ENCODE data around the gene KLHDC10. TPM values are rescaled to one million over a fixed set of nuclear protein-coding genes. Genes with fewer than 3 reads are reported as not detected.
A peak's percentile ranks its signal among the peaks of the same experiment; 100 is the strongest.
"Not testable (repeated sequence)": the region's sequence is repeated elsewhere in the genome, so short reads cannot be mapped to it uniquely, and the experiment has no call there.

The KLHDC10 gene
- total RNA-seq, 1 experiment from 2014 or later, result 14.4 TPM

DNA sequence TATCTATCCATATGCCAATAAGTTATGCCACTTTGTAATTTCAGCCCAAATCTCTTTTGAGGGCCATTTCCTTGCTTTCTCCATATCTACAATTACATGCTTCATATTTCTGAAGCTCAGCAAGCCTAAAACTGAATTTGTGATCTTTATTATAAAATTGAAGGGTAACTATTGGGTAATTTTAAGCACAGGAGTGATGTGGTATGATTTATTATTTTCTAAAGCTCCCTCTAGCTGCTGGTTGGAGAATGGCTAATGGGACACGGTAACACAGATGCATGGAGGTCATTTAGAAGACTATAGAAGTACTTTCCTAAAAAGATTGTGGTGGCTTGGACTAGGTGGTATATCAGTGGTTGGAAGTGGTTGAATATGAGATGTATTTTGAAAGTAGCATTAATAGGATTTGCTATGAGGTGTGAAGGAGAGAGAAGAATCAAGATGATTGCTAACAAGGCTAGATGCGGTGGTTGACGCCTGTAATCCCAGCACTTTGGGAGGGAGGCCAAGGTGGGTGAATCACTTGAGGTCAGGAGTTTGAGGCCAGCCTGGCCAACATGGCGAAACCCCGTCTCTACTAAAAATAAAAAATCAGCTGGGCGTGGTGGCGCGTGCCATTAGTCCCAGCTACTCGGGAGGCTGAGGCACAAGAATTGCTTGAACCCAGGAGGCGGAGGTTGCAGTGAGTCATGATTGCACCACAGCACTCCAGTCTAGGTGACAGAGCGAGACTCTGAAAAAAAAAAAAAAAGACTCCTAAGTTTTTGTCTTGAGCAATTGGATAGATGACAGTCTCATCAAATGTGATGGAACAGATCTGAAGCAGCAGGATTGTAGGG is 13.9 kb downstream of the KLHDC10 start:
- CTCF ChIA-PET, result interaction anchor here (0.6 to 3.7 kb wide), 21 partner anchors 9 to 648 kb away, joined by 3 to 27 read pairs (median 4); partner anchors contain the start of gene KLHDC10
- Mint-ChIP-seq H3K27ac (no peak overlapping the region), H3K9me3 (no peaks in the 10 kb centered on the region), H3K36me3 (no peaks in the 10 kb centered on the region), H3K4me3 (no peak overlapping the region), H3K27me3 (ENCODE audit: low read depth) (no peaks in the 10 kb centered on the region), H3K4me1 (no peaks in the 10 kb centered on the region)
- DNase-seq (ENCODE audit: low spot score), result no peak
- POLR2A ChIA-PET, result interaction anchor here (0.7 kb wide), 1 partner anchor 358 kb away, joined by 5 read pairs; no protein-coding TSS in a partner anchor
- peak; percentile 48; the same call in 1 of the 2 replicates for ATAC-seq
- TF ChIP-seq, protein P1, sequence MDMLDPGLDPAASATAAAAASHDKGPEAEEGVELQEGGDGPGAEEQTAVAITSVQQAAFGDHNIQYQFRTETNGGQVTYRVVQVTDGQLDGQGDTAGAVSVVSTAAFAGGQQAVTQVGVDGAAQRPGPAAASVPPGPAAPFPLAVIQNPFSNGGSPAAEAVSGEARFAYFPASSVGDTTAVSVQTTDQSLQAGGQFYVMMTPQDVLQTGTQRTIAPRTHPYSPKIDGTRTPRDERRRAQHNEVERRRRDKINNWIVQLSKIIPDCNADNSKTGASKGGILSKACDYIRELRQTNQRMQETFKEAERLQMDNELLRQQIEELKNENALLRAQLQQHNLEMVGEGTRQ (CRISPR knock-in tag; IDR thresholded peaks at IDR 0.05), result no peak
- TF ChIP-seq FOXJ3 (CRISPR knock-in tag; IDR thresholded peaks at IDR 0.05; ENCODE audit: borderline replicate concordance), result no peak
- TF ChIP-seq SOX15 (CRISPR knock-in tag; IDR thresholded peaks at IDR 0.05), result no peak
- TF ChIP-seq GRHL2 (CRISPR knock-in tag; IDR thresholded peaks at IDR 0.05; ENCODE audit: insufficient replicate concordance, severe bottlenecking), result no peak
- TF ChIP-seq, protein P2, sequence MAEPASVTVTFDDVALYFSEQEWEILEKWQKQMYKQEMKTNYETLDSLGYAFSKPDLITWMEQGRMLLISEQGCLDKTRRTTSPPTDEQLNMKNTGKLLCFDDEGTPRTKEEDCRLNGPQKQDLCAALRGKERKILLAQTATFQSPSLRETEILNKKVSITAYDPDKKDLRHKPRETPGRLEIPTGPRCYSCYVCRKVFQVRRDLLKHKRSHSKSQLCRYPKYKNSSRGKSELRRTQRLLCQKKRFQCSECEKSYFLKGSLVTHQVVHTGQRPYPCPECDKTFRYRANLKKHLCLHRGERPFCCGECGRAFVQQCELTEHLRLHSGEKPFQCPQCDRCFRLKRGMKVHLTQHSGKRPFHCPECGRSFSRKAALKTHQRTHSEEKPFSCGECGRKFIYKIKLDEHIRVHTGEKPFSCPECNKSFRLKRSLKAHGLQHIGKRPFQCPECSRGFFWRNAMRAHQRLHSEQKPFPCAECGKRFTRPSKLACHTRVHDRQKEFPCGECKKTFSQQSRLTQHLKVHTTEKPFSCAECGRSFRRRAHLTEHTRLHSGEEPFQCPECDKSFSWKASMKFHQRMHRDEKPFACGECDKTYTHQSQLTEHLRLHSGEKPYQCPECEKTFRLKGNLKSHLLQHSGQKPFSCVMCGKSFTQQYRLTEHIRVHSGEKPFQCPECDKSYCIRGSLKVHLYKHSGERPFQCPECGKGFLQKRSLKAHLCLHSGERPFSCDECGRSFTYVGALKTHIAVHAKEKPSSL (CRISPR knock-in tag; conservative IDR thresholded peaks at IDR 0.05), result no peak
- TF ChIP-seq NR2C2 (CRISPR knock-in tag; IDR thresholded peaks at IDR 0.05), result no peak
- TF ChIP-seq, protein P3, sequence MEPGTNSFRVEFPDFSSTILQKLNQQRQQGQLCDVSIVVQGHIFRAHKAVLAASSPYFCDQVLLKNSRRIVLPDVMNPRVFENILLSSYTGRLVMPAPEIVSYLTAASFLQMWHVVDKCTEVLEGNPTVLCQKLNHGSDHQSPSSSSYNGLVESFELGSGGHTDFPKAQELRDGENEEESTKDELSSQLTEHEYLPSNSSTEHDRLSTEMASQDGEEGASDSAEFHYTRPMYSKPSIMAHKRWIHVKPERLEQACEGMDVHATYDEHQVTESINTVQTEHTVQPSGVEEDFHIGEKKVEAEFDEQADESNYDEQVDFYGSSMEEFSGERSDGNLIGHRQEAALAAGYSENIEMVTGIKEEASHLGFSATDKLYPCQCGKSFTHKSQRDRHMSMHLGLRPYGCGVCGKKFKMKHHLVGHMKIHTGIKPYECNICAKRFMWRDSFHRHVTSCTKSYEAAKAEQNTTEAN (CRISPR knock-in tag; IDR thresholded peaks at IDR 0.05), result no peak
- TF ChIP-seq, protein P4, sequence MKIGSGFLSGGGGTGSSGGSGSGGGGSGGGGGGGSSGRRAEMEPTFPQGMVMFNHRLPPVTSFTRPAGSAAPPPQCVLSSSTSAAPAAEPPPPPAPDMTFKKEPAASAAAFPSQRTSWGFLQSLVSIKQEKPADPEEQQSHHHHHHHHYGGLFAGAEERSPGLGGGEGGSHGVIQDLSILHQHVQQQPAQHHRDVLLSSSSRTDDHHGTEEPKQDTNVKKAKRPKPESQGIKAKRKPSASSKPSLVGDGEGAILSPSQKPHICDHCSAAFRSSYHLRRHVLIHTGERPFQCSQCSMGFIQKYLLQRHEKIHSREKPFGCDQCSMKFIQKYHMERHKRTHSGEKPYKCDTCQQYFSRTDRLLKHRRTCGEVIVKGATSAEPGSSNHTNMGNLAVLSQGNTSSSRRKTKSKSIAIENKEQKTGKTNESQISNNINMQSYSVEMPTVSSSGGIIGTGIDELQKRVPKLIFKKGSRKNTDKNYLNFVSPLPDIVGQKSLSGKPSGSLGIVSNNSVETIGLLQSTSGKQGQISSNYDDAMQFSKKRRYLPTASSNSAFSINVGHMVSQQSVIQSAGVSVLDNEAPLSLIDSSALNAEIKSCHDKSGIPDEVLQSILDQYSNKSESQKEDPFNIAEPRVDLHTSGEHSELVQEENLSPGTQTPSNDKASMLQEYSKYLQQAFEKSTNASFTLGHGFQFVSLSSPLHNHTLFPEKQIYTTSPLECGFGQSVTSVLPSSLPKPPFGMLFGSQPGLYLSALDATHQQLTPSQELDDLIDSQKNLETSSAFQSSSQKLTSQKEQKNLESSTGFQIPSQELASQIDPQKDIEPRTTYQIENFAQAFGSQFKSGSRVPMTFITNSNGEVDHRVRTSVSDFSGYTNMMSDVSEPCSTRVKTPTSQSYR (CRISPR knock-in tag; IDR thresholded peaks at IDR 0.05), result no peak
- TF ChIP-seq IRF2 (CRISPR knock-in tag; IDR thresholded peaks at IDR 0.05; ENCODE audit: borderline replicate concordance, low read depth), result no peak

DNA sequence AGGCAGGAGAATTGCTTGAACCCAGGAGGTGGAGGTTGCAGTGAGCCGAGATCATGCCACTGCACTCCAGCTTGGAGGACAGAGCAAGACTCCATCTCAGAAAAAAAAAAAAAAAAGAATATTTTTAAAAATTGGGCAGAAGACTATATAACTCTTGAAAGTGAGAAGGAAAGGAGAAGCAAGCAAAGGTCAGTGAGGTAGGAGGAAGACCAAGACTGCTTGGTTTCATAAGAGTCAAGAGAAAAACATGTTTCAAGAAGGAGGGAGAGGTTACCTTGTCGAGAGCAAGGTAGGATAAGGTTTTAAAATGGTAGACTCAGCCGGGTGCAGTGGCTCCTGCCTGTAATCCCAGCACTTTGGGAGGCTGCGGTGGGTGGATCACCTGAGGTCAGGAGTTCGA is 14.9 kb downstream of the KLHDC10 start:
- H3K4me3 Mint-ChIP-seq; H3K36me3 Mint-ChIP-seq; H3K4me1 Mint-ChIP-seq; DNase-seq (ENCODE audit: low spot score); H3K9me3 Mint-ChIP-seq; H3K27me3 Mint-ChIP-seq (ENCODE audit: low read depth); ATAC-seq; H3K27ac Mint-ChIP-seq: not testable (repeated sequence)
- CTCF ChIA-PET, result interaction anchor here (0.6 to 2.4 kb wide), 4 partner anchors 10 to 126 kb away, joined by 3 to 14 read pairs (median 10); no protein-coding TSS in a partner anchor
- POLR2A ChIA-PET, result interaction anchor here (0.6 to 0.7 kb wide), 2 partner anchors 65 to 304 kb away, joined by 7 to 9 read pairs; no protein-coding TSS in a partner anchor

DNA sequence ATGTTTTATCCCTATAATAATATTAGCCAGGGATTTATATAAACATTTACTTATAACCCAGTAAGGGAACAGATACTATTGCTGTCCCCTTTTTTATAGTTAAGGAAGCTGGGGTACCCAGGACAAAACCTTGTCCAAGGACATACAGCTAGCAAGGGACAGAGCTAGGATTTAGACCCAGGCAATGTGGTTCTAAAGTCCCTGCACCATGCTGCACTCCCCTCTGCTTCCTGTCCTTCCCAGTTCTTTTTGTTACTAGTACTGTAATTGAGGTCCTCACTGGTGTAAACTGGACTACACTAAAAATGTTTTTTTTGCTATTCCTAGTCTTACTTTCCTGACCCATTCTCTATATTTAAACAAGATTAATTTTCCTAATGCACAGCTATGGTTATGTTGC is 16.6 kb downstream of the KLHDC10 start:
- Mint-ChIP-seq H3K9me3 (no peaks in the 10 kb centered on the region), H3K4me1 (no peaks in the 10 kb centered on the region), H3K4me3 (no peak overlapping the region), H3K36me3 (no peaks in the 10 kb centered on the region), H3K27me3 (ENCODE audit: low read depth) (no peaks in the 10 kb centered on the region), H3K27ac (0 out of 2 replicates have a peak overlapping the region, but pooled peaks have one; percentile 65)
- ChIA-PET POLR2A (interaction anchor here (0.6 kb wide), 1 partner anchor 83 kb away, joined by 4 read pairs; no protein-coding TSS in a partner anchor), CTCF (interaction anchor here (0.6 to 2.4 kb wide), 3 partner anchors 14 to 673 kb away, joined by 3 to 7 read pairs (median 4); no protein-coding TSS in a partner anchor)
- TF ChIP-seq, protein P5, sequence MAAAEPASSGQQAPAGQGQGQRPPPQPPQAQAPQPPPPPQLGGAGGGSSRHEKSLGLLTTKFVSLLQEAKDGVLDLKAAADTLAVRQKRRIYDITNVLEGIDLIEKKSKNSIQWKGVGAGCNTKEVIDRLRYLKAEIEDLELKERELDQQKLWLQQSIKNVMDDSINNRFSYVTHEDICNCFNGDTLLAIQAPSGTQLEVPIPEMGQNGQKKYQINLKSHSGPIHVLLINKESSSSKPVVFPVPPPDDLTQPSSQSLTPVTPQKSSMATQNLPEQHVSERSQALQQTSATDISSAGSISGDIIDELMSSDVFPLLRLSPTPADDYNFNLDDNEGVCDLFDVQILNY (CRISPR knock-in tag; IDR thresholded peaks at IDR 0.05), result no peak
- ATAC-seq (no peak), DNase-seq (ENCODE audit: low spot score) (no peak)

Measured in WTC11 (cell line).